ENCODE results near the gene TFF2.

DNA sequence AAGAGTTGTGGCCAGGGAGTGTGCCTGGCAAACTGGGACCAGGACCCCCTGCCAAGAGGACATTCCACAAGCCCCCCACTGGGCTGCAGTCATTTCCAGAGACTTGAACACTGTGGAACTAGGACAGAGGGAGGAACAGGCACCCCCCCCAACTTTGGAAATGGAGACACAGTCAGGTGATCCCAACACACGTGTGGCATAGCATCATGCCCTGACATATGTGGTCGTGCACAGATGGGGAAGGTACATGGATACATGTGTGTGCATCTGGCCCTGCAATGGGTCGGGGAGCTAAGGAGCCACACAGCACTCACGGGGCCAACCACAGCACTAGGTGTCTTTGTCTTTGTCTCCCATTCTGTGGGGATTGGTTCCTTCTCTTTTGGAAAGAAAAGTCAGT is 28.9 kb downstream of the TFF2 start:
- TF ChIP-seq, protein P1, sequence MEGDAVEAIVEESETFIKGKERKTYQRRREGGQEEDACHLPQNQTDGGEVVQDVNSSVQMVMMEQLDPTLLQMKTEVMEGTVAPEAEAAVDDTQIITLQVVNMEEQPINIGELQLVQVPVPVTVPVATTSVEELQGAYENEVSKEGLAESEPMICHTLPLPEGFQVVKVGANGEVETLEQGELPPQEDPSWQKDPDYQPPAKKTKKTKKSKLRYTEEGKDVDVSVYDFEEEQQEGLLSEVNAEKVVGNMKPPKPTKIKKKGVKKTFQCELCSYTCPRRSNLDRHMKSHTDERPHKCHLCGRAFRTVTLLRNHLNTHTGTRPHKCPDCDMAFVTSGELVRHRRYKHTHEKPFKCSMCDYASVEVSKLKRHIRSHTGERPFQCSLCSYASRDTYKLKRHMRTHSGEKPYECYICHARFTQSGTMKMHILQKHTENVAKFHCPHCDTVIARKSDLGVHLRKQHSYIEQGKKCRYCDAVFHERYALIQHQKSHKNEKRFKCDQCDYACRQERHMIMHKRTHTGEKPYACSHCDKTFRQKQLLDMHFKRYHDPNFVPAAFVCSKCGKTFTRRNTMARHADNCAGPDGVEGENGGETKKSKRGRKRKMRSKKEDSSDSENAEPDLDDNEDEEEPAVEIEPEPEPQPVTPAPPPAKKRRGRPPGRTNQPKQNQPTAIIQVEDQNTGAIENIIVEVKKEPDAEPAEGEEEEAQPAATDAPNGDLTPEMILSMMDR (IDR thresholded peaks at IDR 0.05; ENCODE audit: low read depth, low read length), result no peak
- no peak for TF ChIP-seq EZH2phosphoT487 (IDR thresholded peaks at IDR 0.05; ENCODE audit: low read depth)
